HepG2 (cell line): ENCODE measurements around the gene ALKBH5. TPM values are rescaled to one million over a fixed set of nuclear protein-coding genes. Genes with fewer than 3 reads are reported as not detected.
A peak's percentile ranks its signal among the peaks of the same experiment; 100 is the strongest.

Source experiments
- ATAC-seq: fragments of 200-7000 bp; cut with Tn5 transposase; 3 replicates; pipeline ENCODE4 v1.9.1; 2020; ENCODE audit warnings: mild to moderate bottlenecking, moderate library complexity
- BruUV-seq: library from RNA; stranded (reverse); fragments of 400-500 nt; replicated peaks from 2 replicates; lab custom pipeline; 2021; lab: Mats Ljungman, UMichigan
- CTCF ChIA-PET: fragments of 300-600 bp; formaldehyde crosslinking; extraction: SDS; loops from one replicate; lab custom pipeline; 2021; ENCODE audit warnings: low total read pairs, inconsistent platforms, low intra/inter-chr PET ratio; lab: Yijun Ruan, JAX
- POLR2A ChIA-PET: fragments of 350-600 bp; sonication (Branson Sonifier 250); formaldehyde crosslinking; loops from one replicate; lab custom pipeline; 2020; ENCODE audit warnings: antibody characterized with exemption, inconsistent platforms; lab: Yijun Ruan, JAX
- DNase-seq: peaks from one replicate; pipeline ENCODE4 v3.0.0-alpha.2; 2015; ENCODE audit warnings: low spot score
- FAIRE-seq: peaks from 3 replicates; lab custom pipeline; 2011; peaks lifted over from hg19 to GRCh38; lab: Jason Lieb, UNC
- H2AFZ ChIP-seq: one replicate; pipeline ENCODE4 v1.6.1; 2011; ENCODE audit warnings: low read length, inconsistent platforms
- H3K27ac ChIP-seq: fragments of 300-600 bp; 3 replicates; pipeline ENCODE4 v1.8.0; 2011; ENCODE audit warnings: mixed run types, mild to moderate bottlenecking, mixed read lengths, low read length, inconsistent platforms; ENCODE audit not compliant: insufficient read depth; ENCODE audit errors: extremely low read length
- H3K27me3 ChIP-seq, 2 experiments: fragments of 200-600 bp in 1 of 2; 2 replicates in 1 of 2; 3 replicates in 1 of 2; pipeline versions ENCODE4 v1.6.0 to v1.8.0; 2011; ENCODE audit warnings: low read length in 2 of 2, mild to moderate bottlenecking in 2 of 2, moderate library complexity in 2 of 2, inconsistent platforms in 1 of 2; ENCODE audit not compliant: insufficient read depth in 2 of 2, control insufficient read depth in 1 of 2
- H3K36me3 ChIP-seq, 2 experiments: fragments of 200-600 bp in 1 of 2; replicated peaks in 1 of 2; 2 replicates in 1 of 2; 3 replicates in 1 of 2; pipeline versions ENCODE4 v1.5.1 to v1.8.0; 2011; ENCODE audit warnings: low read length in 2 of 2, inconsistent platforms in 1 of 2; ENCODE audit not compliant: insufficient read depth in 2 of 2, control insufficient read depth in 1 of 2
- H3K4me1 ChIP-seq: 2 replicates; pipeline ENCODE4 v1.5.1; 2012; ENCODE audit warnings: low read length, inconsistent platforms; ENCODE audit not compliant: insufficient read depth
- H3K4me2 ChIP-seq: 2 replicates; pipeline ENCODE4 v1.6.0; 2011; ENCODE audit warnings: low read depth, low read length, inconsistent platforms
- H3K4me3 ChIP-seq, 3 experiments: fragments of 200-600 bp in 1 of 3; sonication (generic), shearing (Covaris generic) in 1 of 3; replicated peaks in 1 of 3; 2 replicates each; pipeline ENCODE4 v1.5.1; 2011 to 2016; ENCODE audit warnings: low read length in 3 of 3, inconsistent platforms in 2 of 3, low read depth in 2 of 3, mild to moderate bottlenecking in 2 of 3, control low read depth in 1 of 3, mixed read lengths in 1 of 3; ENCODE audit not compliant: insufficient read depth in 1 of 3
- H3K79me2 ChIP-seq: one replicate; pipeline ENCODE4 v1.6.1; 2011; ENCODE audit warnings: low read length, inconsistent platforms; ENCODE audit not compliant: insufficient read depth
- H3K9ac ChIP-seq: 2 replicates; pipeline ENCODE4 v1.6.0; 2011; ENCODE audit warnings: mild to moderate bottlenecking, low read depth, low read length, inconsistent platforms; ENCODE audit not compliant: insufficient read depth
- H3K9me3 ChIP-seq: 2 replicates; pipeline ENCODE4 v1.5.1; 2012; ENCODE audit warnings: mild to moderate bottlenecking, low read length
- H4K20me1 ChIP-seq: 2 replicates; pipeline ENCODE4 v1.6.0; 2011; ENCODE audit warnings: inconsistent platforms, mild to moderate bottlenecking, low read length, moderate library complexity; ENCODE audit not compliant: insufficient read depth
- ATM ChIP-seq: fragments of 450-650 bp; IDR thresholded peaks from 2 replicates; pipeline ENCODE4 v1.7.1; 2017; ENCODE audit warnings: mild to moderate bottlenecking, borderline replicate concordance
- GATAD2A ChIP-seq: IDR thresholded peaks from 2 replicates; pipeline ENCODE4 v1.6.1; 2016
- HIVEP1 ChIP-seq: sonication (generic); formaldehyde crosslinking; IDR thresholded peaks from 2 replicates; pipeline ENCODE4 v1.4.0; 2020; ENCODE audit warnings: mild to moderate bottlenecking, missing genetic modification reagents
- HOXA5 ChIP-seq: sonication (generic); formaldehyde crosslinking; IDR thresholded peaks from 2 replicates; pipeline ENCODE4 v1.4.0; 2020; ENCODE audit warnings: missing genetic modification reagents
- KDM5B ChIP-seq: sonication (generic); formaldehyde crosslinking; IDR thresholded peaks from 2 replicates; pipeline ENCODE4 v1.4.0; 2020; ENCODE audit warnings: missing genetic modification reagents, mild to moderate bottlenecking, borderline replicate concordance
- NFKB2 ChIP-seq: sonication (generic); formaldehyde crosslinking; IDR thresholded peaks from 2 replicates; pipeline ENCODE4 v1.4.0; 2020; ENCODE audit warnings: missing genetic modification reagents, borderline replicate concordance
- REXO4 ChIP-seq: sonication (generic); formaldehyde crosslinking; IDR thresholded peaks from 2 replicates; pipeline ENCODE4 v1.8.0; 2022; ENCODE audit warnings: missing genetic modification reagents, mild to moderate bottlenecking, borderline replicate concordance
- TEAD3 ChIP-seq: optimal IDR thresholded peaks from 2 replicates; pipeline ENCODE3; 2016; ENCODE audit warnings: borderline replicate concordance
- TGIF2 ChIP-seq: IDR thresholded peaks from 2 replicates; pipeline ENCODE4 v1.6.1; 2016; ENCODE audit warnings: control low read depth, missing compliant biosample characterization
- THAP11 ChIP-seq: IDR thresholded peaks from 2 replicates; pipeline ENCODE4 v1.6.1; 2016; ENCODE audit warnings: missing biosample characterization, missing genetic modification reagents
- XRCC5 ChIP-seq: fragments of 200-400 bp; formaldehyde crosslinking; optimal IDR thresholded peaks from 2 replicates; pipeline ENCODE3; 2017; ENCODE audit warnings: mild to moderate bottlenecking, low read length
- ZNF224 ChIP-seq: sonication (generic); formaldehyde crosslinking; IDR thresholded peaks from 2 replicates; pipeline ENCODE4 v1.5.0; 2020; ENCODE audit warnings: mild to moderate bottlenecking, missing genetic modification reagents
- ZNF292 ChIP-seq: sonication (generic); formaldehyde crosslinking; IDR thresholded peaks from 2 replicates; pipeline ENCODE4 v1.8.1; 2022; ENCODE audit warnings: mild to moderate bottlenecking, low read depth, missing genetic modification reagents, borderline replicate concordance
- ZNF335 ChIP-seq: sonication (generic); formaldehyde crosslinking; IDR thresholded peaks from 2 replicates; pipeline ENCODE4 v1.4.0; 2020; ENCODE audit warnings: missing genetic modification reagents
- ZNF891 ChIP-seq: sonication (generic); formaldehyde crosslinking; IDR thresholded peaks from 2 replicates; pipeline ENCODE4 v1.5.0; 2020; ENCODE audit warnings: mild to moderate bottlenecking, missing genetic modification reagents
- ZXDC ChIP-seq: sonication (generic); formaldehyde crosslinking; IDR thresholded peaks from 2 replicates; pipeline ENCODE4 v1.5.0; 2020; ENCODE audit warnings: mild to moderate bottlenecking, missing genetic modification reagents
- WGBS: methylation state at CpG from one replicate; pipeline ENCODE4 v1.1.6; 2017; ENCODE audit warnings: low lambda C conversion rate; 5-methylcytosine and 5-hydroxymethylcytosine counted together
- in situ Hi-C: cut with HindIII; loops from 2 replicates; pipeline ENCODE4 v1.10.0; 2017; ENCODE audit warnings: low pct_unique_long_range_greater_than_20kb; ENCODE audit not compliant: extremely low pct_ligation_motif_present
- intact Hi-C: fragments of 100-400 bp; cut with micrococcal nuclease; formaldehyde crosslinking; loops from one replicate; pipeline ENCODE4 v1.10.0; 2022; ENCODE audit not compliant: unreplicated experiment
- polyA plus RNA-seq, 8 experiments: library from polyadenylated mRNA; depleted of rRNA in 3 of 8; stranded (reverse) in 7 of 8; unstranded in 1 of 8; fragments of >200 nt; fragmentation: Illumina TruSeq in 4 of 8; extraction: Trizol in 4 of 8; gene quantifications; 2 replicates each; pipeline versions ENCODE4 v1.2.1 to v1.2.3, GENCODE V29; 2011 to 2016; ENCODE audit warnings: low read depth in 4 of 8, missing spikeins in 1 of 8, mixed read lengths in 1 of 8; ENCODE audit not compliant: insufficient read depth in 1 of 8
- total RNA-seq, 5 experiments: library from RNA; depleted of rRNA; stranded (reverse); fragments of >200 nt; fragmentation: Illumina TruSeq; extraction: Trizol; gene quantifications; 2 replicates each; pipeline ENCODE4 v1.2.3, GENCODE V29; 2016; ENCODE audit warnings: low read depth in 1 of 5
- TF ChIP-seq, protein P1 (sequence below): sonication (generic); formaldehyde crosslinking; IDR thresholded peaks from 2 replicates; pipeline ENCODE4 v1.4.0; 2020; ENCODE audit warnings: mild to moderate bottlenecking, missing genetic modification reagents, borderline replicate concordance

The ALKBH5 gene
- total and polyA plus RNA-seq, 2 of the 13 experiments (the other 11 are each of a cell fraction or from before 2014, with no cell fraction given): 68.9 to 76.9 TPM

GRCh38 chr17:18224387-18225120 lies 40.9 kb downstream of the ALKBH5 start:
- Histone ChIP-seq H3K27me3 (no peaks in the 10 kb centered on the region; a peak in 1 of 5 replicates), H3K9ac (peak overlapping the region; percentile 59), H3K9me3 (no peaks in the 10 kb centered on the region), H3K4me2 (peak overlapping the region; percentile 100), H3K36me3 (no peaks in the 10 kb centered on the region), H2AFZ (peak overlapping the region; percentile 52), H3K4me3 (peak overlapping the region; percentile 70 to 93 (median 86)), H4K20me1 (peaks cover 4% of the 10 kb centered on the region; the same call in 1 of the 2 replicates), H3K4me1 (peaks cover 52% of the 10 kb centered on the region), H3K79me2 (peaks cover 19% of the 10 kb centered on the region), H3K27ac (peak overlapping the region; percentile 60)
- in situ Hi-C loops: loop anchor here (5.0 kb wide), 1 partner anchor 33 kb away; the partner anchor contains the start of gene FLII
- intact Hi-C loops: no loop called here
- peak; percentile 72 for FAIRE-seq
- under 1% methylated on average over 10 of the region's 23 CpGs for WGBS
- peak; percentile 69 for ATAC-seq
- ChIA-PET POLR2A (interaction anchor here (0.6 to 3.2 kb wide), 12 partner anchors 8 to 138 kb away, joined by 3 to 29 read pairs (median 4); partner anchors contain the start of genes ALKBH5, MIEF2, SHMT1 and SMCR8), CTCF (no interaction called here)
- BruUV-seq: no TSS peak
- peak; percentile 46 for DNase-seq
- TF ChIP-seq ZNF224 (CRISPR knock-in tag) (no peak), REXO4 (no peak), ZXDC (CRISPR knock-in tag) (peak; percentile 16; the same call in 1 of the 2 replicates), TGIF2 (no peak), ATM (no peak), HIVEP1 (peak; percentile 74), KDM5B (CRISPR knock-in tag) (peak; percentile 59; the same call in 1 of the 2 replicates), NFKB2 (CRISPR knock-in tag) (peak; percentile 41; the same call in 1 of the 2 replicates), ZNF292 (CRISPR knock-in tag) (no peak), ZNF891 (peak; percentile 36; the same call in 1 of the 2 replicates), GATAD2A (CRISPR knock-in tag) (peak; percentile 32; the same call in 1 of the 2 replicates), HOXA5 (CRISPR knock-in tag) (peak; percentile 66; the same call in 1 of the 2 replicates), THAP11 (CRISPR knock-in tag) (peak; percentile 70; the same call in 1 of the 2 replicates), TEAD3 (CRISPR knock-in tag) (peak; percentile 17), XRCC5 (peak; percentile 41), ZNF335 (CRISPR knock-in tag) (peak; percentile 24; the same call in 1 of the 2 replicates)
- TF ChIP-seq, protein P1, sequence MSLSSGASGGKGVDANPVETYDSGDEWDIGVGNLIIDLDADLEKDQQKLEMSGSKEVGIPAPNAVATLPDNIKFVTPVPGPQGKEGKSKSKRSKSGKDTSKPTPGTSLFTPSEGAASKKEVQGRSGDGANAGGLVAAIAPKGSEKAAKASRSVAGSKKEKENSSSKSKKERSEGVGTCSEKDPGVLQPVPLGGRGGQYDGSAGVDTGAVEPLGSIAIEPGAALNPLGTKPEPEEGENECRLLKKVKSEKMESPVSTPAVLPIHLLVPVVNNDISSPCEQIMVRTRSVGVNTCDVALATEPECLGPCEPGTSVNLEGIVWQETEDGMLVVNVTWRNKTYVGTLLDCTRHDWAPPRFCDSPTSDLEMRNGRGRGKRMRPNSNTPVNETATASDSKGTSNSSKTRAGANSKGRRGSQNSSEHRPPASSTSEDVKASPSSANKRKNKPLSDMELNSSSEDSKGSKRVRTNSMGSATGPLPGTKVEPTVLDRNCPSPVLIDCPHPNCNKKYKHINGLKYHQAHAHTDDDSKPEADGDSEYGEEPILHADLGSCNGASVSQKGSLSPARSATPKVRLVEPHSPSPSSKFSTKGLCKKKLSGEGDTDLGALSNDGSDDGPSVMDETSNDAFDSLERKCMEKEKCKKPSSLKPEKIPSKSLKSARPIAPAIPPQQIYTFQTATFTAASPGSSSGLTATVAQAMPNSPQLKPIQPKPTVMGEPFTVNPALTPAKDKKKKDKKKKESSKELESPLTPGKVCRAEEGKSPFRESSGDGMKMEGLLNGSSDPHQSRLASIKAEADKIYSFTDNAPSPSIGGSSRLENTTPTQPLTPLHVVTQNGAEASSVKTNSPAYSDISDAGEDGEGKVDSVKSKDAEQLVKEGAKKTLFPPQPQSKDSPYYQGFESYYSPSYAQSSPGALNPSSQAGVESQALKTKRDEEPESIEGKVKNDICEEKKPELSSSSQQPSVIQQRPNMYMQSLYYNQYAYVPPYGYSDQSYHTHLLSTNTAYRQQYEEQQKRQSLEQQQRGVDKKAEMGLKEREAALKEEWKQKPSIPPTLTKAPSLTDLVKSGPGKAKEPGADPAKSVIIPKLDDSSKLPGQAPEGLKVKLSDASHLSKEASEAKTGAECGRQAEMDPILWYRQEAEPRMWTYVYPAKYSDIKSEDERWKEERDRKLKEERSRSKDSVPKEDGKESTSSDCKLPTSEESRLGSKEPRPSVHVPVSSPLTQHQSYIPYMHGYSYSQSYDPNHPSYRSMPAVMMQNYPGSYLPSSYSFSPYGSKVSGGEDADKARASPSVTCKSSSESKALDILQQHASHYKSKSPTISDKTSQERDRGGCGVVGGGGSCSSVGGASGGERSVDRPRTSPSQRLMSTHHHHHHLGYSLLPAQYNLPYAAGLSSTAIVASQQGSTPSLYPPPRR (CRISPR knock-in tag): no peak
